Measurements from ENCODE around the gene NPR2.

NPR2 gene

GRCh38 chr9:35852876-35853865, 61.8 kb downstream of the NPR2 start:
- in situ Hi-C loops (cut with HindIII; ENCODE audit: low sequenced_read_pairs) = no loop called here

DNA sequence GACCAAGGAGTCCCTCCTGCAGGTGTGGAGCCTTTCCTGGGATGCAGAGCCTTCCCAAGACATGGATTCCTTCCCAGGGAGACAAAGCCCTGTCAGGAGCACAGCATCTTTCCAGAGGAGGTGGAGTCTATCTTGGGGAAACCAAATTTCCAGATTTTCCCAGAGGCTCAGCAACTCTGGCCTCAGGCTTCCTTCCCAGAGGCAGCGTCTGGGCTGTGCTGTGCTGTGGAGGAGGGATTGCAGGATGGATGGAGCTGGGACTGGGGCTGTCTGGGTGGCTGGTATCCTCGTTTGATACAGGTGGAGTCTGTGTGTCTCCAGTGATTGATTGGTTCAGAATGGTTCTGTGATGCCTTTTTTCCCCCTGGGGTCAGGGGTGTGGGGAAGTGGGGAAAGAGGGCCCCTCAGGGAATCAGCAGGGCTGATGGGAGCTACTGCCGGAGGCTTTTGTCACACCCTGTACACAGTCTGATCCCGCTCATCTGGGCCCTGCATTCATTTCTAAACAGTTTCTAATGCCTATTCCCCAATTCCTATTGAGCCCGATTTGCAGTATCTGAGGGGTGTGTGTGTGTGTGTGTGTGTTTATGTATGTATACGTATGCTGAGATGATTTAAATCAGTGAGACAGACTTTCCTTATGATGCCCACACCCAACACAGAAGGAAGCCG, 62.8 kb downstream of the NPR2 start:
- in situ Hi-C loops (cut with HindIII; ENCODE audit: low sequenced_read_pairs) = no loop called here

GRCh38 chr9:35856206-35856605, 64.8 kb downstream of the NPR2 start:
- in situ Hi-C loops (cut with HindIII; ENCODE audit: low sequenced_read_pairs) = no loop called here

- in situ Hi-C loops (cut with HindIII; ENCODE audit: low sequenced_read_pairs) = no loop called here
Observed at GRCh38 chr9:35856882-35857281, 65.5 kb downstream of the NPR2 start.

DNA sequence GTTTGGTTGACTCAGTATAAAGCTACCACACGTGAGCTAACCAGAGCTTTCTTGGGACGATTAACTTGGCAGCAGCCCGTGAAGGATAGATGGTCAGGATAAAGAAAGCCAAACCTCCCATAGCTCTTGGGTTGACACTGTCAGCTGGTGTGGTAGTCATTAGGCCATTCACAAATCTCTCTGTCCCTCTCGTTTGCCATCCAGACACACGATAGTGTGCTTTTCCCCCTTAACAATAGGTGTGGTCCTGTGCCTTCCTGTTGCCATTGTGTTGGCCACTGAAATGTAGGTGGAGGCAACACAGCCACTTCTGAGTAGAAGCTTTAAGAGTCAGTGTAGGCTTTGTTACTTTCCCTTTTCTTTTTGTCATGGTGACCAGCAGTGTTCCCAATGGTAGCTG, 67.1 kb downstream of the NPR2 start:
- in situ Hi-C loops (cut with HindIII; ENCODE audit: low sequenced_read_pairs) = no loop called here

Measured in DLD1 (cell line).